OCI-LY1 (cell line): ENCODE results near the gene ZDHHC18.

ENCODE experiments used
- CTCF ChIP-seq: fragments of 200-600 bp; sonication (generic), shearing (Covaris generic); IDR thresholded peaks from 2 replicates; pipeline ENCODE4 v1.5.1; 2017; ENCODE audit warnings: mild to moderate bottlenecking, antibody characterized with exemption, low read length, moderate library complexity, mixed read lengths
- EZH2 ChIP-seq: fragments of 200-600 bp; sonication (generic), shearing (Covaris generic); IDR thresholded peaks from 2 replicates; pipeline ENCODE4 v1.8.0; 2017; ENCODE audit warnings: borderline replicate concordance, mixed run types, mild to moderate bottlenecking, antibody characterized with exemption, low read length, moderate library complexity, mixed read lengths

GRCh38 chr1:26848499-26848898 is 22.0 kb downstream of the ZDHHC18 start:
- TF ChIP-seq CTCF: no peak
- TF ChIP-seq EZH2: no peak
